GM12875 (cell line): ENCODE results near the gene KANSL3.
"Not testable (repeated sequence)": the region's sequence is repeated elsewhere in the genome, so short reads cannot be mapped to it uniquely, and the experiment has no call there.

Experiments
- H3K4me3 ChIP-seq: one replicate; pipeline ENCODE4 v1.5.1; 2011; ENCODE audit warnings: low read depth, low read length, control low read depth
- CTCF ChIP-seq: IDR thresholded peaks from 2 replicates; pipeline ENCODE4 v1.5.1; 2011; ENCODE audit warnings: low read depth, mild to moderate bottlenecking, control low read depth, inconsistent platforms, low read length, moderate library complexity, borderline replicate concordance; ENCODE audit not compliant: insufficient read depth

Gene KANSL3

DNA sequence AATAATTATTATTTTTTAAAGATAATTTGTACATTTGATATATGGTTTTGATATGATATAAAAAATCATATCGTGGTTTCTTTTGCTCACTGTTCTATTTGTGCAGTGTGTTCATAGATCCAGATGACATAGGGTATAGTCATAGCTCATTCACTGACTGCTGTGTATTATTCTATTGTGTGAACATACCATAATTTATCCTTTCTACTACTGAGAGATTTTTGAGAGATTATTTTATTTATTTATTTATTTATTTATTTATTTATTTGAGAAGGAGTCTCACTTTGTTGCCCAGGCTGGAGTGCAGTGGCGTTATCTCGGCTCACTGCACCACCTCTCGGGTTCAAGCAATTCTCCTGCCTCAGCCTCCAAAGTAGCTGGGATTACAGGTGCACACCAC is 43.4 kb upstream of the KANSL3 start:
- no peak for TF ChIP-seq CTCF
- no peak overlapping the region for H3K4me3 ChIP-seq

DNA sequence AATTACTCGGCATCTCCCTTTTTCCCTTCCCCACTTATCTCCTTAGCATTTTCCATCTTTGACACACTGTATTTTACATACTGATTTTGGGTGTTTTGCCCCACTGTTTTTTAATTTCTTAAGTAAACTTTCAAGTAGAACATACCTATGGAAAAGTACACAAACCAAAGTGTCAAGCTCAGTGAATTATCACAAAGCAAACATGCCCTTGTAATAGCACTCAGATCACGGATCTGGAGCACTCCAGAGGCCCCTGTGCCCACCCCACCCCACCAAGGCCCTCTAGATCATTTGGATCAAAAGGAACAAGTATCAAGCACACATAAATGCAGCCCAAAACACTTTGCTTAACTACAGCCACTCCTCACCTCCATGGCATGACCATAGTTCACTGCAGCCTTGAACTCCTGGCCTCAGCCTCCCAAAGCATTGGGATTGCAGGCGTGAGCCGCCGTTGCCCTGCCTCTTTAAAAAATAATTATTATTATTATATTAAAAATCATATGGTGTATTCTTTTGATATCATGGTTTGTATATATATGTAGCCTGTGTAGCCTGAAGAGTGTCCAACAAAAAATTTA is 42.5 kb upstream of the KANSL3 start:
- no peak for TF ChIP-seq CTCF

GRCh38 chr2:96679848-96680247 is 41.7 kb upstream of the KANSL3 start:
- H3K4me3 ChIP-seq: no peak overlapping the region

More for the DNA sequence above, 42.5 kb upstream of the KANSL3 start:
- no peak overlapping the region for H3K4me3 ChIP-seq

GRCh38 chr2:96669539-96670215 is 31.6 kb upstream of the KANSL3 start:
- no peak for TF ChIP-seq CTCF

More at GRCh38 chr2:96679848-96680247, 41.7 kb upstream of the KANSL3 start:
- no peak for TF ChIP-seq CTCF

GRCh38 chr2:96668771-96669170 is 30.7 kb upstream of the KANSL3 start:
- no peak for TF ChIP-seq CTCF
- H3K4me3 ChIP-seq: no peak overlapping the region

More at GRCh38 chr2:96669539-96670215, 31.6 kb upstream of the KANSL3 start:
- no peak overlapping the region for H3K4me3 ChIP-seq

DNA sequence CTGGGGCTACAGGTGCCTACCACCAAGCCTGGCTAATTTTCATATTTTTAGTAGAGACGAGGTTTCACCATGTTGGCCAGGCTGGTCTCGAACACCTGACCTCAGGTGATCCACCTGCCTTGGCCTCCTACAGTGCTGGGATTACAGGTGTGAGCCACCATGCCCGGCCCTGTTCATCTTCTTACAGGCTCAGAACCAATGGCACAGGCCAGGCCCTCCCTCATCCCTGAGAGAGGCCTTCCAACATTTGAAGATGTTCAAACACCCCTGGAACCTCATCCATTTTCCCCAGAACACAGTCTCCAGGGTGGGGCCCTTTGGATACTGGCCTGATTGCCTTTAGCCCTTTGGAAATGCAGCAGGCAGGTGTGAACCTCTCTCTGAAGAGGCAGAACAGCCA is 27.6 kb upstream of the KANSL3 start:
- not testable (repeated sequence) for H3K4me3 ChIP-seq

GRCh38 chr2:96665083-96665569 is 27.0 kb upstream of the KANSL3 start:
- no peak for TF ChIP-seq CTCF
- no peak overlapping the region for H3K4me3 ChIP-seq
